GM12878 (cell line): Measurements from ENCODE around the gene IGFALS. TPM values are rescaled to one million over a fixed set of nuclear protein-coding genes. Genes with fewer than 3 reads are reported as not detected.

ENCODE experiments used
- ATAC-seq: fragments of 200-7000 bp; cut with Tn5 transposase; 3 replicates; pipeline ENCODE4 v1.9.1; 2020; ENCODE audit warnings: mild to moderate bottlenecking, moderate library complexity
- BruUV-seq: library from RNA; stranded (reverse); fragments of 400-500 nt; replicated peaks from 2 replicates; lab custom pipeline; 2021; lab: Mats Ljungman, UMichigan
- CTCF ChIA-PET: fragments of 300-600 bp; sonication (Branson Sonifier 250); formaldehyde crosslinking; extraction: SDS; loops from one replicate; lab custom pipeline; 2021; ENCODE audit warnings: inconsistent platforms; lab: Yijun Ruan, JAX
- POLR2A ChIA-PET: fragments of 350-600 bp; formaldehyde crosslinking; extraction: SDS; loops from one replicate; lab custom pipeline; 2021; ENCODE audit warnings: inconsistent platforms; lab: Charles Lee
- RAD21 ChIA-PET: fragments of 300-600 bp; sonication (Branson Sonifier 250); formaldehyde crosslinking; loops from one replicate; lab custom pipeline; 2023; ENCODE audit warnings: antibody characterized with exemption; ENCODE audit not compliant: unreplicated experiment; lab: Charles Lee
- SMC1A ChIA-PET: fragments of 300-600 bp; sonication (Branson Sonifier 250); formaldehyde crosslinking; loops from one replicate; lab custom pipeline; 2023; ENCODE audit not compliant: unreplicated experiment, uncharacterized antibody; lab: Charles Lee
- DNase-seq: peaks from one replicate; pipeline ENCODE4 v3.0.0-alpha.2; 2011; ENCODE audit warnings: low read depth, low spot score
- FAIRE-seq: peaks from 3 replicates; lab custom pipeline; 2011; peaks lifted over from hg19 to GRCh38; lab: Jason Lieb, UNC
- H2AFZ ChIP-seq: 2 replicates; pipeline ENCODE4 v1.6.0; 2011; ENCODE audit warnings: low read depth, low read length, control low read depth; ENCODE audit not compliant: control insufficient read depth
- H3K27ac ChIP-seq: 2 replicates; pipeline ENCODE4 v1.5.1; 2011; ENCODE audit warnings: control low read depth; ENCODE audit not compliant: control insufficient read depth, insufficient read depth
- H3K27me3 ChIP-seq, 2 experiments: replicated peaks in 1 of 2; 2 replicates each; pipeline versions ENCODE4 v1.6.0 to v1.6.1; 2011; ENCODE audit warnings: low read length in 1 of 2; ENCODE audit not compliant: control insufficient read depth in 2 of 2, insufficient read depth in 2 of 2
- H3K36me3 ChIP-seq, 2 experiments: 2 replicates each; pipeline ENCODE4 v1.5.1; 2011; ENCODE audit warnings: low read length in 1 of 2; ENCODE audit not compliant: control insufficient read depth in 2 of 2, insufficient read depth in 2 of 2
- H3K4me1 ChIP-seq: 2 replicates; pipeline ENCODE4 v1.6.1; 2011; ENCODE audit warnings: mild to moderate bottlenecking, low read length, moderate library complexity, mixed read lengths; ENCODE audit not compliant: control insufficient read depth, insufficient read depth
- H3K4me2 ChIP-seq: 2 replicates; pipeline ENCODE4 v1.6.0; 2011; ENCODE audit warnings: control low read depth; ENCODE audit not compliant: control insufficient read depth, insufficient read depth
- H3K4me3 ChIP-seq: fragments of 200-600 bp; sonication (generic); 2 replicates; pipeline ENCODE4 v1.5.1; 2016
- H3K79me2 ChIP-seq: 2 replicates; pipeline ENCODE4 v1.6.0; 2011; ENCODE audit warnings: low read length; ENCODE audit not compliant: control insufficient read depth, insufficient read depth
- H3K9ac ChIP-seq: 2 replicates; pipeline ENCODE4 v1.8.0; 2011; ENCODE audit warnings: low read length, control low read depth, mixed read lengths; ENCODE audit not compliant: control insufficient read depth, insufficient read depth
- H3K9me3 ChIP-seq: replicated peaks from 3 replicates; pipeline ENCODE4 v1.5.1; 2011; ENCODE audit warnings: mild to moderate bottlenecking, low read length; ENCODE audit not compliant: control insufficient read depth, insufficient read depth
- H4K20me1 ChIP-seq: 2 replicates; pipeline ENCODE4 v1.6.0; 2011; ENCODE audit not compliant: control insufficient read depth, insufficient read depth
- BCL11A ChIP-seq: IDR thresholded peaks from 2 replicates; pipeline ENCODE4 v1.6.1; 2011; ENCODE audit warnings: low read depth, low read length
- CBX5 ChIP-seq: sonication (generic); IDR thresholded peaks from 2 replicates; pipeline ENCODE4 v1.6.1; 2016; ENCODE audit warnings: low read depth, moderate library complexity, mild to moderate bottlenecking, inconsistent platforms
- CHD2 ChIP-seq: IDR thresholded peaks from 2 replicates; pipeline ENCODE4 v1.6.1; 2011; ENCODE audit warnings: low read depth, low read length, improper control_type of control experiment, borderline replicate concordance
- E2F4 ChIP-seq: IDR thresholded peaks from 2 replicates; pipeline ENCODE4 v1.6.1; 2012; ENCODE audit warnings: low read depth, low read length, improper control_type of control experiment
- ESRRA ChIP-seq: IDR thresholded peaks from 2 replicates; pipeline ENCODE4 v1.6.1; 2012; ENCODE audit warnings: mild to moderate bottlenecking, low read length, improper control_type of control experiment
- HDGF ChIP-seq: fragments of 450-650 bp; IDR thresholded peaks from 2 replicates; pipeline ENCODE4 v1.6.1; 2016; ENCODE audit warnings: antibody characterized with exemption
- IRF4 ChIP-seq: IDR thresholded peaks from 2 replicates; pipeline ENCODE4 v1.6.1; 2011; ENCODE audit warnings: low read depth, low read length
- JUNB ChIP-seq: IDR thresholded peaks from 2 replicates; pipeline ENCODE4 v1.6.1; 2016; ENCODE audit warnings: antibody characterized with exemption, mild to moderate bottlenecking
- MEF2B ChIP-seq: fragments of 450-650 bp; IDR thresholded peaks from 2 replicates; pipeline ENCODE4 v1.6.1; 2018; ENCODE audit warnings: mild to moderate bottlenecking, moderate library complexity; ENCODE audit not compliant: partially characterized antibody, poor library complexity, severe bottlenecking
- MTA3 ChIP-seq: IDR thresholded peaks from 2 replicates; pipeline ENCODE4 v1.6.1; 2012; ENCODE audit warnings: low read length, inconsistent platforms, borderline replicate concordance
- NBN ChIP-seq: fragments of 450-650 bp; IDR thresholded peaks from 2 replicates; pipeline ENCODE4 v1.6.1; 2016
- NFXL1 ChIP-seq: fragments of 450-650 bp; IDR thresholded peaks from 2 replicates; pipeline ENCODE4 v1.6.1; 2017; ENCODE audit warnings: antibody characterized with exemption, mild to moderate bottlenecking, borderline replicate concordance
- POLR2A ChIP-seq: IDR thresholded peaks from 2 replicates; pipeline ENCODE4 v1.6.1; 2011; ENCODE audit warnings: low read depth, mild to moderate bottlenecking, low read length
- RB1 ChIP-seq: fragments of 450-650 bp; formaldehyde crosslinking; IDR thresholded peaks from 2 replicates; pipeline ENCODE4 v1.6.1; 2017; ENCODE audit warnings: mild to moderate bottlenecking, borderline replicate concordance
- SPI1 ChIP-seq: IDR thresholded peaks from 2 replicates; pipeline ENCODE4 v1.6.1; 2011; ENCODE audit warnings: low read depth, mild to moderate bottlenecking, low read length, moderate library complexity, borderline replicate concordance; ENCODE audit not compliant: insufficient read depth
- TAF1 ChIP-seq: IDR thresholded peaks from 2 replicates; pipeline ENCODE4 v1.6.1; 2011; ENCODE audit warnings: mild to moderate bottlenecking, low read depth, low read length, borderline replicate concordance
- ZBTB33 ChIP-seq: fragments of 450-650 bp; IDR thresholded peaks from 2 replicates; pipeline ENCODE4 v1.6.1; 2017; ENCODE audit warnings: mild to moderate bottlenecking
- WGBS: methylation state at CpG from one replicate; pipeline ENCODE4 v1.1.6; 2016; ENCODE audit warnings: low lambda C conversion rate; ENCODE audit not compliant: insufficient replicate concordance, insufficient coverage; ENCODE audit errors: missing lambda C conversion rate; 5-methylcytosine and 5-hydroxymethylcytosine counted together
- in situ Hi-C: fragments of 300-500 bp; cut with MboI; formaldehyde crosslinking; loops from 9 replicates; pipeline ENCODE4 v1.14.3; 2018; ENCODE audit warnings: mixed read lengths
- intact Hi-C: fragments of 100-400 bp; cut with micrococcal nuclease; formaldehyde crosslinking; loops from one replicate; pipeline ENCODE4 v1.14.2; 2022; ENCODE audit not compliant: unreplicated experiment
- polyA plus RNA-seq, 11 experiments: library from polyadenylated mRNA; depleted of rRNA in 4 of 11; unstranded in 6 of 11; stranded (reverse) in 5 of 11; fragments of >200 nt; fragmentation: Nextera tagmentation in 4 of 11; fragmentation: Illumina TruSeq in 1 of 11; extraction: Ambion mirVana in 4 of 11; extraction: Trizol in 1 of 11; gene quantifications; 1 replicate in 1 of 11; 2 replicates in 10 of 11; pipeline versions ENCODE4 v1.2.1 to v1.2.3, GENCODE V29; 2011 to 2016; ENCODE audit warnings: inconsistent platforms in 2 of 11, missing spikeins in 2 of 11, low read depth in 1 of 11
- total RNA-seq, 4 experiments: library from RNA; depleted of rRNA in 3 of 4; stranded (reverse); fragments of >200 nt in 3 of 4; fragmentation: Illumina TruSeq in 1 of 4; extraction: Trizol in 1 of 4; gene quantifications; 2 replicates each; pipeline versions ENCODE4 v1.2.1 to v1.2.3, GENCODE V29; 2013 to 2021
- TF ChIP-seq, protein P1 (sequence below): fragments of 450-650 bp; IDR thresholded peaks from 2 replicates; pipeline ENCODE4 v1.6.1; 2016; ENCODE audit warnings: mild to moderate bottlenecking

The IGFALS gene
- total and polyA plus RNA-seq, 10 of the 15 experiments (the other 5 are each of a cell fraction or from before 2014, with no cell fraction given) = 0.04 to 0.11 TPM; not detected in 8

- H3K79me2 ChIP-seq = peaks cover 43% of the 10 kb centered on the region
- TF ChIP-seq NBN (peak; percentile 52), POLR2A (peak; percentile 92), IRF4 (no peak; the same call in 1 of the 2 replicates), RB1 (peak; percentile 88; the same call in 1 of the 2 replicates), JUNB (no peak), ZBTB33 (no peak), TAF1 (peak; percentile 94), HDGF (no peak), CHD2 (no peak), E2F4 (no peak), ESRRA (peak; percentile 69; the same call in 1 of the 2 replicates), BCL11A (0 out of 2 replicates have a peak, but pooled peaks have one; percentile 10), MTA3 (no peak), CBX5 (no peak), SPI1 (no peak), MEF2B (peak; percentile 26), NFXL1 (no peak)
- TF ChIP-seq, protein P1, sequence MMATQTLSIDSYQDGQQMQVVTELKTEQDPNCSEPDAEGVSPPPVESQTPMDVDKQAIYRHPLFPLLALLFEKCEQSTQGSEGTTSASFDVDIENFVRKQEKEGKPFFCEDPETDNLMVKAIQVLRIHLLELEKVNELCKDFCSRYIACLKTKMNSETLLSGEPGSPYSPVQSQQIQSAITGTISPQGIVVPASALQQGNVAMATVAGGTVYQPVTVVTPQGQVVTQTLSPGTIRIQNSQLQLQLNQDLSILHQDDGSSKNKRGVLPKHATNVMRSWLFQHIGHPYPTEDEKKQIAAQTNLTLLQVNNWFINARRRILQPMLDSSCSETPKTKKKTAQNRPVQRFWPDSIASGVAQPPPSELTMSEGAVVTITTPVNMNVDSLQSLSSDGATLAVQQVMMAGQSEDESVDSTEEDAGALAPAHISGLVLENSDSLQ = peak; percentile 44
Measured at GRCh38 chr16:1772908-1773702, 20.4 kb downstream of the IGFALS start, which contains the start of gene MRPS34. Gene MRPS34, minus strand, starts transcription at chr16:1773134. Its CDS starts 15 bp downstream, at chr16:1773119.

More at GRCh38 chr16:1772908-1773702, 20.4 kb downstream of the IGFALS start, which contains the start of gene MRPS34:
- H3K27ac ChIP-seq = peak within 1 kb of the TSS; percentile 89
- H3K4me1 ChIP-seq = peaks cover 15% of the 10 kb centered on the region
- peak within 1 kb of the TSS; percentile 94 for H3K4me2 ChIP-seq
- ChIA-PET POLR2A (interaction anchor here (0.8 to 5.8 kb wide), 3 partner anchors 9 to 73 kb away, joined by 3 to 39 read pairs (median 4); partner anchors contain the start of genes NUBP2 and SPSB3), RAD21 (interaction anchor here (1.2 to 3.1 kb wide), 2 partner anchors 9 to 95 kb away, joined by 3 to 22 read pairs; partner anchors contain the start of genes JPT2, NUBP2 and SPSB3), CTCF (interaction anchor here (0.7 to 1.9 kb wide), 5 partner anchors 8 to 67 kb away, joined by 3 to 12 read pairs (median 4); partner anchors contain the start of genes MAPK8IP3, NUBP2 and SPSB3), SMC1A (interaction anchor here (0.9 kb wide), 1 partner anchor 9 kb away, joined by 3 read pairs; the partner anchor contains the start of genes NUBP2 and SPSB3)
- intact Hi-C loops (loop anchor here (5.0 kb wide), 1 partner anchor 66 kb away; the partner anchor contains the start of gene MAPK8IP3), in situ Hi-C loops (loop anchor here (5.0 kb wide), 1 partner anchor 61 kb away; no protein-coding TSS in a partner anchor)
- TSS peak; percentile 22 for BruUV-seq
- peak within 1 kb of the TSS; percentile 81 for H2AFZ ChIP-seq
- no peaks in the 10 kb centered on the region for H3K27me3 ChIP-seq
- H3K4me3 ChIP-seq = peak within 1 kb of the TSS; percentile 100
- DNase-seq (peak; percentile 17), ATAC-seq (peak; percentile 71), FAIRE-seq (peak; percentile 27)
- peaks cover 0 to 14% of the 10 kb centered on the region in 2 experiments; a peak in 2 of 4 replicates for H3K36me3 ChIP-seq
- WGBS = under 1% methylated on average over 76 of the region's 108 CpGs
- peak within 1 kb of the TSS; percentile 78 for H3K9ac ChIP-seq
- H3K9me3 ChIP-seq = no peaks in the 10 kb centered on the region
- H4K20me1 ChIP-seq = no peaks in the 10 kb centered on the region
